HFFc6 (cell line): ENCODE results near the gene CFAP68. TPM values are rescaled to one million over a fixed set of nuclear protein-coding genes. Genes with fewer than 3 reads are reported as not detected.
"Not testable (repeated sequence)": the region's sequence is repeated elsewhere in the genome, so short reads cannot be mapped to it uniquely, and the experiment has no call there.

Source experiments
- DNase-seq: peaks from one replicate; pipeline ENCODE4 v3.0.0-alpha.2; 2018
- H3K27ac Mint-ChIP-seq: 2 replicates; pipeline ENCODE4 v1.8.0; 2020; ENCODE audit warnings: mild to moderate bottlenecking, mixed read lengths
- H3K27me3 Mint-ChIP-seq: 2 replicates; pipeline ENCODE4 v1.8.0; 2021; ENCODE audit warnings: mild to moderate bottlenecking, moderate library complexity, mixed read lengths; ENCODE audit not compliant: insufficient read depth
- H3K36me3 Mint-ChIP-seq: 2 replicates; pipeline ENCODE4 v1.8.0; 2021; ENCODE audit warnings: low read depth, mixed read lengths
- H3K4me1 Mint-ChIP-seq: 2 replicates; pipeline ENCODE4 v1.8.0; 2020; ENCODE audit warnings: low read depth, mixed read lengths
- H3K4me3 Mint-ChIP-seq: 2 replicates; pipeline ENCODE4 v1.8.0; 2020; ENCODE audit warnings: mild to moderate bottlenecking, moderate library complexity, mixed read lengths
- H3K9me3 Mint-ChIP-seq: 2 replicates; pipeline ENCODE4 v1.8.0; 2020; ENCODE audit warnings: mild to moderate bottlenecking, mixed read lengths
- CTCF ChIP-seq: fragments of 200-600 bp; sonication (generic); IDR thresholded peaks from 2 replicates; pipeline ENCODE4 v1.5.0; 2021; ENCODE audit warnings: antibody characterized with exemption, mild to moderate bottlenecking
- total RNA-seq, 6 experiments: library from RNA; stranded (reverse); fragmentation: NEBNext Ultra II Directional; extraction: Animal tissue kit (Norgen Biotek cat#: 25700); gene quantifications; 2 replicates in 1 of 6; 3 replicates in 5 of 6; pipeline ENCODE4 v1.2.3, GENCODE V29; 2021

CFAP68 gene
- total RNA-seq, 6 experiments from 2014 or later: 10.3 to 15.6 (median 12.5) TPM

- Mint-ChIP-seq H3K27me3 (no peaks in the 10 kb centered on the region; the same call in 1 of the 2 replicates), H3K36me3 (no peaks in the 10 kb centered on the region), H3K27ac (peak overlapping the region; percentile 94), H3K4me1 (peaks cover 64% of the 10 kb centered on the region), H3K4me3 (peak overlapping the region; percentile 77), H3K9me3 (no peaks in the 10 kb centered on the region)
- peak; percentile 30 for DNase-seq
- TF ChIP-seq CTCF: no peak
These were observed 44.6 kb downstream of the CFAP68 start for GRCh38 chr11:111923951-111924350.

- DNase-seq: no peak
- H3K4me3 Mint-ChIP-seq: peak overlapping the region; percentile 34; the same call in 1 of the 2 replicates
- no peaks in the 10 kb centered on the region for H3K36me3 Mint-ChIP-seq
- H3K4me1 Mint-ChIP-seq: peaks cover 63% of the 10 kb centered on the region
- no peak for TF ChIP-seq CTCF
- H3K27me3 Mint-ChIP-seq: no peaks in the 10 kb centered on the region; the same call in 1 of the 2 replicates
- H3K27ac Mint-ChIP-seq: peak overlapping the region; percentile 92
- no peaks in the 10 kb centered on the region for H3K9me3 Mint-ChIP-seq
These were observed 46.6 kb downstream of the CFAP68 start for GRCh38 chr11:111925953-111926352.

GRCh38 chr11:111926505-111927391 is 47.4 kb downstream of the CFAP68 start:
- H3K27ac Mint-ChIP-seq: peak overlapping the region; percentile 92
- peaks cover 55% of the 10 kb centered on the region for H3K4me1 Mint-ChIP-seq
- no peaks in the 10 kb centered on the region; the same call in 1 of the 2 replicates for H3K27me3 Mint-ChIP-seq
- DNase-seq: peak; percentile 92
- H3K4me3 Mint-ChIP-seq: peak overlapping the region; percentile 90
- H3K36me3 Mint-ChIP-seq: no peaks in the 10 kb centered on the region
- no peaks in the 10 kb centered on the region for H3K9me3 Mint-ChIP-seq
- peak; percentile 33; the same call in 1 of the 2 replicates for TF ChIP-seq CTCF

- no peaks in the 10 kb centered on the region for H3K36me3 Mint-ChIP-seq
- H3K4me3 Mint-ChIP-seq: no peak overlapping the region
- no peak for TF ChIP-seq CTCF
- H3K9me3 Mint-ChIP-seq: no peaks in the 10 kb centered on the region
- no peaks in the 10 kb centered on the region for H3K27me3 Mint-ChIP-seq
- no peak for DNase-seq
- H3K4me1 Mint-ChIP-seq: peaks cover 39% of the 10 kb centered on the region
- H3K27ac Mint-ChIP-seq: no peak overlapping the region
These were observed 51.1 kb downstream of the CFAP68 start for GRCh38 chr11:111930472-111930871.

- no peaks in the 10 kb centered on the region for H3K27me3 Mint-ChIP-seq
- TF ChIP-seq CTCF: no peak
- H3K36me3 Mint-ChIP-seq: no peaks in the 10 kb centered on the region
- H3K9me3 Mint-ChIP-seq: no peaks in the 10 kb centered on the region
- no peak overlapping the region for H3K4me3 Mint-ChIP-seq
- no peak overlapping the region for H3K27ac Mint-ChIP-seq
- peaks cover 36% of the 10 kb centered on the region for H3K4me1 Mint-ChIP-seq
- DNase-seq: no peak
These were observed 53.2 kb downstream of the CFAP68 start for GRCh38 chr11:111932611-111932950.

- not testable (repeated sequence) for H3K36me3 Mint-ChIP-seq, H3K4me3 Mint-ChIP-seq, DNase-seq, H3K9me3 Mint-ChIP-seq, H3K27me3 Mint-ChIP-seq, H3K27ac Mint-ChIP-seq
- peaks cover 41% of the 10 kb centered on the region for H3K4me1 Mint-ChIP-seq
These were observed 53.8 kb downstream of the CFAP68 start for GRCh38 chr11:111933176-111933575.
